Erythroblast (primary cell): ENCODE measurements around the gene DUSP1.

ENCODE experiments used
- DNase-seq, 2 experiments: peaks; one replicate each; lab custom pipeline; 2025; lab: John Stamatoyannopoulos, UW
- GATA1 ChIP-seq: IDR thresholded peaks from 2 replicates; pipeline ENCODE4 v1.6.1; 2011; ENCODE audit warnings: low read depth, mild to moderate bottlenecking, control low read depth, low read length, moderate library complexity
- POLR2A ChIP-seq: IDR thresholded peaks from 2 replicates; pipeline ENCODE4 v1.6.1; 2011; ENCODE audit warnings: mild to moderate bottlenecking, low read length

The DUSP1 gene

DNA sequence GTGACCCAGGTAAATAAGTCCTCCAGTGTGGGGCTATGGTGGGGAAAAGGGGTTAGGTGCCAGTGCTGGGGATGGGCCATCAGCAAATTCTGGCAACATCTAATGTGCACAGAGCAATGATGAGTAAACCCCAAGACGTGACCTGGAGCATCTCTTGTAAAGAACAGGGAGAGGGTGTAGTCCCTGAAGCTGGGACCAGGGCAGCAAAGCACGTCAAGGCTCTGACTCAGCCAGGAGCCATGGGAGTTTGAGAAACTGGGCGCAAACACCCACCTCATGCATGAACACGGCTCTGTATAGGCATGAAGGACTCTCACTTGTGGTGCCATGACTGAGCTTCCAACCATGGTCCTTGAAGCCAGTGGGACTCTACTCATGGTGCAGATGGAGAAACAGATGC is 51.8 kb downstream of the DUSP1 start:
- no peak for DNase-seq
- TF ChIP-seq POLR2A, result no peak
- no peak for TF ChIP-seq GATA1

DNA sequence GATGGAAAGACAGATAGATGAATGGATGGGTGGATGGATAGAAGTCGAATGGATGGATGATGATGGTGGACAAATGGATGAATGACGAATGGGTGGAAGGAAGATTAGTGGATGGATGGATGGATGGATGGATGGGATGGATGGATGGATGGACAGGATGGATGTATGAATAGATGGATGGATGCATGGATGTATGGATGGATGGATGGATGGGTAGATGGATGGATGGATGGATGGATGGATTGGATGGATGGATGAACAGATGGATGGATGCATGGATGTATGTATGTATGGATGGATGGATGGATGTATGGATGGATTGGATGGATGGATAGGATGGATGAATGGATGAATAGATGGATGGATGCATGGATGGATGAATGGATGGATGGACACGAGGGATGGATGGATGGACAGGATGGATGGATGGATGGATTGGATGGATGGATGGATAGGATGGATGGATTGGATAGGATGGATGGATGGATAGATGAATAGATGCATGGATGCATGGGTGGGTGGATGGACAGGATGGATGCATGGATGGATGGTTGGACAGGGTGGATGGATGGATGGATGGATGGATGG is 52.4 kb downstream of the DUSP1 start:
- no peak for DNase-seq
- no peak for TF ChIP-seq POLR2A
